Ishikawa (cell line): ENCODE measurements around the gene HOXD8.

ENCODE experiments used
- EGR1 ChIP-seq: IDR thresholded peaks from 2 replicates; pipeline ENCODE4 v1.6.1; 2012
- EP300 ChIP-seq: IDR thresholded peaks from 2 replicates; pipeline ENCODE4 v1.6.1; 2012; ENCODE audit warnings: borderline replicate concordance
- MAX ChIP-seq: IDR thresholded peaks from 2 replicates; pipeline ENCODE4 v1.6.1; 2012
- TCF12 ChIP-seq: IDR thresholded peaks from 2 replicates; pipeline ENCODE4 v1.6.1; 2012; ENCODE audit warnings: low read depth

- no peak for TF ChIP-seq TCF12
- no peak for TF ChIP-seq MAX
- no peak for TF ChIP-seq EP300
- TF ChIP-seq EGR1, result no peak
Observed at GRCh38 chr2:176126929-176127773, 2.4 kb upstream of the HOXD8 start.
